Globus pallidus (tissue), 1 donor: ENCODE measurements around the gene RPL37A.
"Not testable (repeated sequence)": the region's sequence is repeated elsewhere in the genome, so short reads cannot be mapped to it uniquely, and the experiment has no call there.

Experiments used
- DNase-seq: peaks from one replicate; pipeline ENCODE4 v3.0.0-alpha.2; 2015; ENCODE audit warnings: low spot score

Gene RPL37A

DNA sequence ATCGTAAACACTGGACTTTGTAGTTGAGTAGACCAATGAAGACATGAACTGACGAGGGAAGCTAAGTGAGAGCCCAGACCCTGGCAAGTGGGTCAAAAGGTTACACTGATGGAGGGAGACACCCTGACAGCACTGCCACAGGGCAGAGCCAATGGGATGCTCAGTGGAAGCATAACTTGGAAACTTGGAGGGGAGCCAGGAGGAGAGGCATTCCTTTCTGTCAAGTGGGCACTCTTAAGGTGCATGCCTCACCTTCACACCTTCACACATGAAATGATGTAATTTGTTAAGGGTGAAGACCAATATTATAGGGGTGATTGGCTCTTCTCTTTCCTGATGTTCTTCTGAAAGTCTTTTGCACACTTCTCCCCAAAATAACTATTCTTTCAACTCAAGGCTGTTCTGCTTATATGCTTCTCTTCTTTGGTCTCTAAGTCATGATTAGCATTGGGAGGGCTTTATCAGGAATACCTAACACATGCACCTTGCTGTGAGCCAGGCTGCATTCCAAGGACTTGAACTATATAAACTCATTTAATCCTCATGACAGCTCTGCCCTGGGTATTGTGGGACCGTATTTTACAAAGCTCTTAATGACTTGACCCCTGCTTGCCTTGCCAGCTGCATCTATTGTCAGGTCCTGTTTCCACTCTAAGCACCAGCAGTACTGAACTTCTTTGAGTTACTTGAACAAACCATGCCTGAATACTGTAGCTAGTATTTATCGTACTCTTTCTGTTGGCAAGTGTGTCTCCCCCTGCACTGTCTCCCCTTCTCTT is 19.0 kb downstream of the RPL37A start:
- DNase-seq = no peak

DNA sequence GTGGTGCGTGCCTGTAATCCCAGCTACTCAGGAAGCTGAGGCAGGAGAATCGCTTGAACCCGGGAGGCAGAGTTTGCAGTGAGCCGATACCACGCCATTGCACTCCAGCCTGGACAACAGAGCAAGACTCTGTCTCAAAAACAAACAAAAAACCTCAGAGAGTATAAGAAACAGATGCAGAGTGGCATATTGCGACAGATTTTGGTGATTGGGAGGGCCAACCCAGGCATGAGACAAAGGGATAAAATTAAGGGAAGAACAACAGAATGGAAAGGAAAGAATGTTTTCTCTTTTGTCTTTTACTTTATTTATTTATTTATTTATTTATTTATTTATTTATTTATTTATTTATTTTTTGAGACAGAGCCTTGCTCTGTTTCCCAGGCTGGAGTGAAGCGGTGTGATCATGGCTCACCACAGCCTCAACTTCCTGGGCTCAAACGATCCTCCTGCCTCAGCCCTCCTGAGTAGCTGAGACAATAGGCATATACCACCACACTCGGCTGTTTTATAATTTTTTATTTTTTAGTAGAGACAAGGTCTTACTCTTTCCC is 20.0 kb downstream of the RPL37A start:
- DNase-seq = not testable (repeated sequence)

DNA sequence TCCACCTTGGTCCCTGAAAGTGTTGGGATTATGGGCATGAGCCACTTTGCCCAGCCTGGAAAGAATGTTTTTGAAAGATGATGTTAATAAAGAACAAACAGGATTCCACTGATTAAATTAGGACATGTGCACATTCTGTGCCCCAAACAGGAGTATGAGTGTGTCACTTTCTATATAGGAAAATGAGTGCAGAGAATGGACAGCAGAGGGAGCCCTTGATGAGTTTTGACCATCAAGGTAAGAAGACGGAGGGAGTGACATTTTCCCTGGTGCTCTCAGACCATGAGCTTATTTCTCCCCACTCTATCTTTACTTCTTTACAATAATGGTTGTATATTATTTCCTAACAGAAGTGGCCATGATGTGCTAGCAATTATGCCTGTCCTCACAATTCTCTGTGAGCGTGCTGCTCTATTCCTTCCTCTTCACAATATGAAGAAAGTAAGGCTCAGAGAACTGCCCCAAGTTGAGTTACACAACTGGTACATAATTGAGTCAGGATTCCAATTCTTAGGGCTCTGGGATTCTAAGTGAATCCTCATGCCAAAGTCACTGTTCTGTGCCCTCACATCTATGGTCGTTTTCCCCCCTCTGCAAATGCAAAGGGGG is 20.6 kb downstream of the RPL37A start:
- peak; percentile 76 for DNase-seq

DNA sequence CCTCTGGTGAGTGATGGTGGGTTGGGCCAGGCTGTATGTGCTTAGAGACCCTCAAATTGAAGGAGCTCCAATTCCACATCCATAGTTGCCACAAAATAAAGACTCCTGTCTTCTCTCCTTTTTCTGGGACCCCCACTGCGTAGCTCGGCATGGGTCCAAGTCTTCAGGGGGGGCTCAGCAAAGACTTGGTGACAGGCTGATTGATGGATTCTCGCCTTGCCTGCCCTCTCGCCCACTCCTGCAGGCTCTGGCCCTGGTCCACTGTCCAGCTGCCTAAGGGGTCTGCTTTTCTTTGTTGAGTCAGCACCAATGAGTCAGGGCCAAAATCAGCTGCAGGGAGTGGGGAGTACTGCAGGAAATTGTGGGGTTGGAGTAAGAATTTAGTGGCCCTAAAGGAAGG is 21.5 kb downstream of the RPL37A start:
- no peak for DNase-seq

DNA sequence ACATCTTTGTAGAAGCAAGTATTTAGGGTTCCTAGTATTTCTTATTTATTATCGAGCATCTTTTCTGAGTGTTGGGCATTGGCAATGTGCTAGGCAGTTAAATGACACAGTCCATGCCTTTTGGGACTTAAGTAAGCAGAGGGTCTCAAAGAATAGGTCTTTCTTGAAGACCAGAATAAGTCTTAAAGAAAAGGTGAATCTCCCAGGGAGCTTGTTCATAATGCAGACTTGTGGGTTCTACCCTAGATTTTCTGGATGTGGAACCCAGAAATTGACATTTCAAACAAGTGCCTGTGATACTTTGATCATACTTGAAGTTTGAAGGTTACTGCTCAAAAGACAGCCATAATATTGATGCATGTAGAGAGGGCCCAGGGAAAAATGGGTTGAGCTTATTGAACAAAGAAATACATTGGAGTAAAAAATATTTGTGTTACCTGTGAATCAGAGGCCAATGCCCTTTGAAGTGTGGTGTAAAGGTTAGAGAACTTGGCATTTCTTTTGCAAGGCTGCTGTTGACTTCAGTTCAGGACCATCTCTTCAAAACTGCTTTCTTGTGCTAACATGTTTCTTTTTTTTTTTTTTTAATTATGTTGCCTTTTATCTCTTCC is 24.4 kb downstream of the RPL37A start:
- DNase-seq = no peak

DNA sequence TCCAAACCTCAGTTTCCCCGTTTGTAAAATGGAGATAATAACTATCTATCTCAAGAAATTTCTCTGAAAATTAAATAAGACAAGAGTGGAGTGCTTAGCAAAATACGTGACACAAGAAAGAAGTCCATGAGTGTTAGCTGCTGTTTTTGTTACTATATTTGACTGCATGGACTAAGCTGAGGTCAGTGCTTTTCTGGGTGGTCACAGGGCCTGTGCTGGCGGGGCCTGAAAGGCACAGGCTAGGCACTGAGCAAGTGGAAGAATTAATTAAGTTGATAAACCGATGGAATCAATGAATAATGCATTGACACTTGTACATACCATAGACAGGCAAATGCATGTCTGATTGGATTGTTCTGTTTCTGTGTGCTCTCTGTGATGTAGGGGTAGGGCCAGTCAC is 27.3 kb downstream of the RPL37A start:
- DNase-seq = no peak

DNA sequence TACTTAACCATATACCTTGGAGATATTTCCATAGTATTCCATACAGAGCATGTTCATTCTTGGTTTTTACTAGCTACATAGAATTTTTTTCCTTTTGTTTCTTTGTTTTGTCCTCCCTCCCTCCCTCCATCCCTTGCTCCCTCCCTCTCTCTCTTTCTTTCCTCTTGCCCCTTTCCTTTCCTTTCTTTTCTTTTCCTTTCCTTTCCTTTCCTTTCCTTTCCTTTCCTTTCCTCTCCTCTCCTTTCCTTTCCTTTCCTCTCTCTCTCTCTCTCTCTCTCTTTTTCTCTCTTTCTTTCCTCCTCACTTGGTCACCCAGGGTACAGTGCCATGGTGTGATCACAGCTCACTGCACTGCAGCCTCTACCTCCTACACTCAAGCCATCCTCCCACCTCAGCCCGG is 28.3 kb downstream of the RPL37A start:
- no peak for DNase-seq

DNA sequence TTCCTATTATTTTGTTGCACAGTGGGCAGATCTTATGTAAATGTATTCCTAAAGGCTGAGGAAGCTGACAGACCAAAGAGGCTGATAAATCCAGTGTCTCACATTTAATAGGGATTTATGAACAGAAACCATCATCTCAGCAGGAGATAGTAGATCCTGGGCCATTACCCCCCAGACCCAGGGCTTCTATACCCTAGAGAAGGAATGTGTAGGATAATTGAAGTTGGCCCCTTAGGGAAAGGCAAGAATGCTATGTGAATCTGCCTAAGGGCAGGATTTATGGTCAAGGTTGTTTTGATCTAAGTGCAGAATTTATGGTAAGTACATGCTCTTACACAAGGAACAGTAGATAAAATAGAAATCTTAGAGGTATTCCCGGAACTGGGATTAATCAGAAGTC is 29.0 kb downstream of the RPL37A start:
- no peak for DNase-seq

DNA sequence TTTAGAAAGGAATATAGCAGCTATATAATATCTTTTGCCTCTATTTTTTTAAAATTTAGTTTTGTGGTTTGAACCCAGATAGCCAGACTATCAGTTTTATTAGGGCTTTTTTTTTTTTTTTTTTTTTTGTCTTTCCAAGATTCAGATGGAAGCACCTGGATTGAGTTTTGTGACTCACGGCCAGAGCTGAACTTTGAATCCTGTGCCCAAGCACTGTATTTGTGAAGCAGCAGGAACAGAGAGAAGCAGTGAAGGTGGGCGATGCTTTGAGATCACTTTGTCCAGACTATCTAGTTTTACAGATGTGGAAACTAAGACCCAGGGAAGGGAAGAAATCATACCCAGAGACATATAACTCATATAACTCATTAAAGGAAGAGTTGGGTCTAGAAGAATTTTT is 33.9 kb downstream of the RPL37A start:
- no peak for DNase-seq

DNA sequence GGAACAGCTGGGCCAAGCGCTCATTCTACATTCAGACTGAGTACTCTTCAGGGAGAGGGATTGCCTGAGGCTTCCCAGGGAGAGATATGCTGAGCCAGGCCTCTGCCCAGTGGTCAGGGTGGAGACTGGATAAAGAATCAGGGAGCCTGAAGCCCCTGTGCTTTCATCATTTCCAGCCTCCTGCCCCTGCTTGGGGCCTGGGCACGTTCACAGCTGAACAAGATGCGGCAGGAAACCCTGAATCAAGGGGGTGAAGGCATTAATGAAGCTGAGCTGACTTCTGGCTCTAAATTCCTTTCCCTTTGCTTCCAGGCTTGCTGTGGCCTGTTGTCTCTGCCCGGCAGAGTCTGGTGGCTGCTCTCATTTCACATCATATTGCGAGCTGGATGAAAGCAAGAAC is 35.0 kb downstream of the RPL37A start:
- DNase-seq = no peak

DNA sequence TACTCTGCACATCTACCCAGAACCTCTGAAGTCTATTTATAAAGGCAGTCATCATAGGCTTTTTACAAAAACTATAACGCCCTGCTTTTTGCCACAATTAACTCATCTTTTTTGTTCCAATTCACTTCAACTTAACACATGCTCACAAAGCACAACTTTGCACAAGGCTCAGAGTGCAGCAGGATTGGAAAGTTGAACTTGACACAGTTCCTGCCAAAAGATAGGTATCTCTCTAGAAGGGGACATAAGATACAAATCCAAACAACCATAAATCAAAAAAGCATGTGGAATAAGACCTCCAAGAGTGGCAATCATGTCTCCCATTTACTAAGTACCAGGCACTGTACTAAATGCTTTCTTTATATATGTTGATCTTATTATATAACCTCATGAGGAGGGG is 36.2 kb downstream of the RPL37A start:
- no peak for DNase-seq

DNA sequence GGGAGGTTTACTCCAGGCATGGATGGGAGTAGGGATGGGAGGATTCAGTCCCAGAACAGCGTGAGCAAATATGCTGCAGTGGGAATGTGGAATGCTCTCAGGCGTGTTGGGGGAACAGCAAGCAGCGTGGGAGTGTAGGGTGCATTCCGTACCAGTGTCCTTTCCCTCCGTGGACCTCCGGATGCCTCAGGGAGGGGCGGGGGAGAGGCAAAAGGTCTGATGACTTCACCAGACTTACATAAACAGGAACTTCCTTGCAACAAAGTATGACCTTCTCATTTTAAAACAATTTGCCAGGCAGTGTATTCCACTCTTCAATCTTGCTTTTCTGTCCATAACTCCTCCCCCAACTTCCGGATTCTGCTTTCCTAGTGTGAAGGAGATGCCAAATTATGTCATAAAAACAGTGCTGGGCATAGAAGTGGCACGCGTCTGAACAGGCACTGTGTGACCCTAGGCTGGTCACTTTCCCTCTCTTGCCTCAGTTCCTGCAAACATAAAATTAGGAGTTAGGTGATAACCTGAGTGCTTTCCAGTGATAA is 36.9 kb downstream of the RPL37A start:
- no peak for DNase-seq

DNA sequence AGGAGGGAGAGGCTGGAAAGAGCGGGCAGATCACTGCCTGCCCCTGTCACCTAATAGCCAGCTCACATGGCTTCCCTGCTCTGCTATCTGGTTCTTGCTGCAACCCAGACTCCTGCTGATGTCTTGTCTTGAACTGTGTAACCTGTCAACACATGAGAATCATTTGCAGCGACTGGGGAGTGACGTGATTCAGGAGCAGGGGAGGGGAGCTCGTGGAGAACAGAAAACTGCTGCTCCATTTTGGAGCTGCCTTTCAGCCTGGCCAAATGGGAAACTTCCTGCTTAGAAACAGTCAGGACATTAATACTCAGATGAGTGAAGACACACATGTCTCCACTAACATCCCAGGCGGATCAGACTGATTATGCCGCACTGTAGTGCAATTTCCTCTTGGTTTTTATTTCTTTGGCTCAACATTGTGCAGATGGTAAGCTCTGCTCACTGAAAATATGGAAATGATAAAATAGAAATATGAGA is 38.1 kb downstream of the RPL37A start:
- DNase-seq = no peak

DNA sequence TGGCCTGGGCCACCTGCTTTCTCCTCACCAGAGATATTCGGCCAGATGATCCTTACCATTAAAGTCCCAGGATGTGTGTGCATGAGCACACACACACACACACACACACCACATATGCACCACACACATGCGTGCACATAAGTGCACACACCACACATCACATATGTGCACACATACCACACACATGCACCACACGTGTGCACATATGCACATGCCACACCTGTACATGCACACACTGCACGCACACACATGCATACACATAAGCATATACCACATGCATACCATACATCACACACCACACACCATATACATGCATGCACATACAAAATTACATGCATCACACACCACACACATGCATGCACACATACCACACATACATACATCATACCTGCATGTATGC is 38.7 kb downstream of the RPL37A start:
- no peak for DNase-seq

DNA sequence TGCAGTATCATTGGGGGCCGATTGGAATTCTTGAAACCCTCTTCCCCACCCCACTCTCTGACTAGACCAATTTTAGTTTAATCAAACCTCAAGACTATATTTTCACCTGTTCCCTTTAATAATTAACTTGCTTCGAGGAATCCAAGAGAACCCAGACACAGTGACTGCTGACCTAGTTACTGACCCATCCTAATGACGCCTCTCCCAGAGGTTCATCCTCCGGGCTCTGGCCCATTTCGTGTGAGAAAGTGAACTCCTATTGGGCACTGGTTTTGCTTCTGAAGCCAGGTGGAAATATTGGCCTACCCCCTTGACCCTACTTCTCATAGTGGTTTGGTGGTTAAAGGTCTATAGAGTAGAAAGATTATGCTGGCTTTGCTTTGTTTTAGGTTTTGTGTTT is 39.9 kb downstream of the RPL37A start:
- no peak for DNase-seq

DNA sequence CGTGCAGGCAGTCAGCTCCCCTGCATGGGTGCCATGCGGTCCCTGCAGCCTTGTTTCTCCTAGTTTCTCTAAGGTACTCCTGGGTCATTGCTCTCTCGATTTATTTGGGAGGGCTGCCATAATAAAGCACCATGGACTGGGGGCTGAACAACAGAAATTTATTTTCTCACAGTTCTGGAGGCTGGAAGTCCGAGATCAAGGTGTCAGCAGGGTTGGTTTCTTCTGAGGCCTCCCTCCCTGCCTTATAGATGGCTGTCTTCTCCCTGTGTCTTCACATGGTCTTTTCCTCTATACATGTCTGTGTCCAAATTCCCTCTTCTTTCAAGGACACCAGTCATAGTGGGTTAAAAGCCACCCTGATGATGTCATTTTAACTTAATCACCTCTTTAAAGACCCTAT is 40.5 kb downstream of the RPL37A start:
- no peak for DNase-seq

DNA sequence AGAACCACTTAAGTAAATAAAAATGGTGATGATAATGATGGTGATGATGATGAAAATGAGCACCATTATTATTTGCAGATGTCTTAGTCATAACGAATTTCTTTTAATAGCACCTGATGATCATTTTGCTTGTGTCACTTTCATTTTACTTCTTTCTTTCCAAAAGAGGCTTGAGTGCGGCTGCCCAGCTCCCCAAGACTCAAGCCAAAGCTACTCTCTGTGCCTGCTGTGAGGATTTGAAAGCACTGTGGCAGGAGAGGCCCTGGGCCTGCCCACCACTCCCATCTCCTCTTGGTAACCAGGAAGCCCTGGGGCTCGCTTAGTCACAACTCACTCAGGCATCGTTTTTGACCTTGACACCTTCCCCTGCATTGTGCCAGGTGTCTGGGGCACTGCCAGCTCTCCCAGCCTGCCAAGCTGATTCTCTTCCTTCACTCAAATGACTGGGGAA is 41.2 kb downstream of the RPL37A start:
- DNase-seq = no peak

DNA sequence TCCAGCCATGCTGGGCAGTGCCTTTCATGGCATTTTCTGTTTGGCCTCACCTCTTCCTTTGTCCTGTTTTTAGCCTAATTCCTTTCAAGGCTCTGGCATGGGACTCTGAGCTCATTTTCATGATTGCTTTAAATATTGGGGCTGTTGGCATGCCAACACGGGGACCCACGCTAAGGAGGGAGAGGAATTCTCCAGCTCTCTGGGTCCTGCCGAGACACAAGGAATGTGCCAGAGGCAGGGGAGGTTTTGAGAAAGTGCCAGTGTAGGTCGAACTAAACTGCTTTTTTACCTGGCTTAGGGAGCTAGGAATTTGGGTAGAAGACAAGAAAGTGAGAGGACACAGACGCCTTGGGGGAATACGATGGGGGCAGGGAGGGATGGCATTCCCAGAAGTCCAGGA is 42.3 kb downstream of the RPL37A start:
- DNase-seq = no peak

DNA sequence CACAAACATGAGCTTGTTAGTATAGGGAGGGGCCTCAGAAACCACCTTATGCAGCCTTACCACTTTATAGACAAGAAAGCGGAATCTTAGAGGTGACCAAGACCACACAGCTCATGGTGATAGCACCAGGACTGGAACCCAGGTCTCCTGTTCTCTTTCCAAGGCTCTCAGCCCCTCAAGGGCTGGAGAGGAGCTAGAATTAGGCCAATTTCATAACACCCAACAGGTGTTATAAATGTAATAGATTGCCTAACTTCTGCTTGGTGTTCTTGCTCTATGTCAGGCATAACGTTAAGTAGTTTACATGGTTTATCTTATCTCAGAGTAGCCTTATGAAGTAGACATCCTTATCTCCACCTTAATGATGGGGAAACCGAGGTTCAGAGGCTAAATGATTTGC is 42.9 kb downstream of the RPL37A start:
- DNase-seq = no peak

DNA sequence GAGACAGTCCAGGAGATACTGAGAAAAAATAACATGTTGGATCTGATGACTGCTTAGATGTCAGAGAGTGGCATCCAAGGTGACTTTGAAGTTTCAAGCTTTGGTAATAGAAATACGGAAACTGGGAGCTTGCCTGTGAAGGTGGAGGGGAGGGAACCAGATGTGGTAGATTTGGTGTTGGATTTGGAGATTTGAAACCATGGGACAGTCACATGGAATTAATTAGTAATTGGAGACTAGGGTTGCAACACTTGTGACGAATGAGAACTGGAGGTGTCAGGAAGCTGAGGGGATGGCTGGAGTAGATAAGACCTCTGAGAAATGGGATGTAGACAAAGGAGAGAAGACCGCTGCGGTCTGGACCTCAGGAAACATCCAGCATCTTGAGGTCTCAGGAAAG is 46.7 kb downstream of the RPL37A start:
- no peak for DNase-seq

DNA sequence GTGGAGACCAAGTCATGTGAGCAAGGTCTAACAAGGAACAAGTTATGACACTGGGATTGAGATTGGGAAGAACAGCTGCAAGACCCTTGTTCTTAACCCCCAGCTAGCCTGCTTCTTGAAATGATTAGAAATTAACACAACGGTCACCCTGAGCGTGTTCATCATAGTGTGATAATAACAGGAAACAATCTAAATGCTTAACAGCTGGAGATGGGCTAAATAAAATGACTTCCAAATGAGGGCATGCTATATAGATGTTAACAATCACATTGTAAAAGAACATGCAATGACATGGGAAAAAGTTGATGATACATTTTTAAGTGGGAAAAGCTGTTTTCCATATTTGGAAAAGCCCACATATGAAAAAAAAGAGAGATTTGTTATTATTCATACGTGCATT is 47.6 kb downstream of the RPL37A start:
- no peak for DNase-seq

DNA sequence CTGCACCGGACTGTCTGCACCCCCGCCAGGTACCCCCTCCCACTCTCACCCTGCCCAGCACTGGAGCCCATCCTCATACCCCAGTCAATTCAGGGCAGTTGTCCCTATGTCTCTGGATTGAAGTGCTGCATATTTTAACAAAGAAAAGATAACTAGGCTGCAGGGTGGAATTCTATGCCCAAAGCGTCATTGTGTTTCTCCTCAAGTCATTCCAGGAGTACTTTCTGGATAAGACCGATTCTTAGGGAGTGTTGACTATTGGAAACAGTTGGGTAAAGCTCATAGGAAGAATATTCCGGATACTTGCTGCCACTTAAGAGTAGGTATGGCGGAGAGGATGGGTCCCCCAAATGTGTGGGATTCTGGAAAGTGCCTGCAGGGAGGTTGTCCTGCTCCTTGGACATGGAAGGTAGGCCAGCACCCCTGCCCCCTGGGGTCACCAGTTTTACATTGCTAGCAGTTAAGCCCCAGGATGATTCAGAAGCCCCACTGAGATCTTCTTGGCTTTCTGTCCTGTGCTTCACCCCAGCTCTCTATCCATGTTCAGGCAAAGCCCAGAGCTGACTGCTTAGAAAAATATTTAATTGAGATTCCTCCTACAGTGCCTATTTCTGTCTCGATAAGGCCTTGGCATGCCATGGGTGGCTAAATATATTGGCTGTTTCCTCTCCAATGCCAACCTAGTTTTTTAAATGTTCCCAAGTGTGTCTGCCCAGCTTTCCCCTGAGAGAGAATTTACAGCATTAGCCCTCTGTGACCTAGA is 48.2 kb downstream of the RPL37A start:
- DNase-seq = no peak
